Measurements from ENCODE around the gene ZNF385B.

Gene ZNF385B

GRCh38 chr2:179488563-179488962, 372.8 kb downstream of the ZNF385B start:
- Histone ChIP-seq H3K36me3 (ENCODE audit: insufficient read depth, low read length) (no peaks in the 10 kb centered on the region), H3K27ac (ENCODE audit: low read length) (no peak overlapping the region), H3K4me2 (ENCODE audit: insufficient read depth, low read length) (no peak overlapping the region), H2AFZ (ENCODE audit: low read depth, low read length) (no peak overlapping the region), H3K9ac (ENCODE audit: low read depth, low read length) (no peak overlapping the region), H3K79me2 (ENCODE audit: insufficient read depth, low read length) (no peaks in the 10 kb centered on the region), H3K4me1 (ENCODE audit: insufficient read depth, low read length) (no peaks in the 10 kb centered on the region), H4K20me1 (ENCODE audit: insufficient read depth, low read length) (no peaks in the 10 kb centered on the region), H3K9me3 (ENCODE audit: insufficient read depth, low read length, severe bottlenecking) (no peaks in the 10 kb centered on the region), H3K4me3 (ENCODE audit: low read depth in 1 of 2, low read length in 2 of 2) (no peak overlapping the region), H3K27me3 (ENCODE audit: insufficient read depth, low read length, poor library complexity) (peaks cover 2% of the 10 kb centered on the region)
- ATAC-seq (ENCODE audit: insufficient read depth, low read depth) (no peak), DNase-seq (no peak)
- no peak for TF ChIP-seq CTCF (IDR thresholded peaks at IDR 0.05; ENCODE audit: borderline replicate concordance, extremely low read depth, low read length, poor library complexity, severe bottlenecking)
- TF ChIP-seq EZH2 (IDR thresholded peaks at IDR 0.05; ENCODE audit: borderline replicate concordance, low read depth, low read length, severe bottlenecking): no peak

- H2AFZ ChIP-seq (ENCODE audit: low read depth, low read length): no peak overlapping the region
- H4K20me1 ChIP-seq (ENCODE audit: insufficient read depth, low read length): no peaks in the 10 kb centered on the region
- ATAC-seq (ENCODE audit: insufficient read depth, low read depth) (no peak), DNase-seq (no peak)
- no peak overlapping the region for H3K4me2 ChIP-seq (ENCODE audit: insufficient read depth, low read length)
- no peaks in the 10 kb centered on the region for H3K9me3 ChIP-seq (ENCODE audit: insufficient read depth, low read length, severe bottlenecking)
- TF ChIP-seq CTCF (IDR thresholded peaks at IDR 0.05; ENCODE audit: borderline replicate concordance, extremely low read depth, low read length, poor library complexity, severe bottlenecking) (no peak), EZH2 (IDR thresholded peaks at IDR 0.05; ENCODE audit: borderline replicate concordance, low read depth, low read length, severe bottlenecking) (no peak)
- H3K27ac ChIP-seq (ENCODE audit: low read length): no peak overlapping the region
- H3K4me1 ChIP-seq (ENCODE audit: insufficient read depth, low read length): no peaks in the 10 kb centered on the region
- H3K27me3 ChIP-seq (ENCODE audit: insufficient read depth, low read length, poor library complexity): peaks cover 2% of the 10 kb centered on the region
- H3K79me2 ChIP-seq (ENCODE audit: insufficient read depth, low read length): no peaks in the 10 kb centered on the region
- no peak overlapping the region for H3K4me3 ChIP-seq (ENCODE audit: low read depth in 1 of 2, low read length in 2 of 2)
- H3K36me3 ChIP-seq (ENCODE audit: insufficient read depth, low read length): no peaks in the 10 kb centered on the region
- H3K9ac ChIP-seq (ENCODE audit: low read depth, low read length): no peak overlapping the region
These were observed 374.2 kb downstream of the ZNF385B start for GRCh38 chr2:179487010-179487731.

GRCh38 chr2:179483131-179483530, 378.3 kb downstream of the ZNF385B start:
- no peak for DNase-seq
- Histone ChIP-seq H3K27me3 (ENCODE audit: insufficient read depth, low read length, poor library complexity) (peaks cover 8% of the 10 kb centered on the region), H3K9me3 (ENCODE audit: insufficient read depth, low read length, severe bottlenecking) (no peaks in the 10 kb centered on the region), H3K4me3 (ENCODE audit: low read depth in 1 of 2, low read length in 2 of 2) (no peak overlapping the region), H3K4me1 (ENCODE audit: insufficient read depth, low read length) (no peaks in the 10 kb centered on the region), H3K36me3 (ENCODE audit: insufficient read depth, low read length) (no peaks in the 10 kb centered on the region), H3K27ac (ENCODE audit: low read length) (no peak overlapping the region), H3K9ac (ENCODE audit: low read depth, low read length) (no peak overlapping the region), H4K20me1 (ENCODE audit: insufficient read depth, low read length) (no peaks in the 10 kb centered on the region), H3K79me2 (ENCODE audit: insufficient read depth, low read length) (no peaks in the 10 kb centered on the region), H3K4me2 (ENCODE audit: insufficient read depth, low read length) (no peak overlapping the region), H2AFZ (ENCODE audit: low read depth, low read length) (no peak overlapping the region)
- ATAC-seq (ENCODE audit: insufficient read depth, low read depth): no peak
- TF ChIP-seq EZH2 (IDR thresholded peaks at IDR 0.05; ENCODE audit: borderline replicate concordance, low read depth, low read length, severe bottlenecking): no peak
- no peak for TF ChIP-seq CTCF (IDR thresholded peaks at IDR 0.05; ENCODE audit: borderline replicate concordance, extremely low read depth, low read length, poor library complexity, severe bottlenecking)

All from DND-41 (cell line).